C4-2B (cell line): ENCODE data around the gene FSIP1.

Experiments used
- H3K27ac ChIP-seq: fragments of 450-650 bp; 2 replicates; pipeline ENCODE4 v1.5.1; 2017
- CTCF ChIP-seq: fragments of 450-650 bp; conservative IDR thresholded peaks from 2 replicates; pipeline ENCODE4 v1.5.1; 2017; ENCODE audit warnings: mild to moderate bottlenecking
- ZFX ChIP-seq: fragments of 450-650 bp; IDR thresholded peaks from 2 replicates; pipeline ENCODE4 v1.6.1; 2017

Gene FSIP1

DNA sequence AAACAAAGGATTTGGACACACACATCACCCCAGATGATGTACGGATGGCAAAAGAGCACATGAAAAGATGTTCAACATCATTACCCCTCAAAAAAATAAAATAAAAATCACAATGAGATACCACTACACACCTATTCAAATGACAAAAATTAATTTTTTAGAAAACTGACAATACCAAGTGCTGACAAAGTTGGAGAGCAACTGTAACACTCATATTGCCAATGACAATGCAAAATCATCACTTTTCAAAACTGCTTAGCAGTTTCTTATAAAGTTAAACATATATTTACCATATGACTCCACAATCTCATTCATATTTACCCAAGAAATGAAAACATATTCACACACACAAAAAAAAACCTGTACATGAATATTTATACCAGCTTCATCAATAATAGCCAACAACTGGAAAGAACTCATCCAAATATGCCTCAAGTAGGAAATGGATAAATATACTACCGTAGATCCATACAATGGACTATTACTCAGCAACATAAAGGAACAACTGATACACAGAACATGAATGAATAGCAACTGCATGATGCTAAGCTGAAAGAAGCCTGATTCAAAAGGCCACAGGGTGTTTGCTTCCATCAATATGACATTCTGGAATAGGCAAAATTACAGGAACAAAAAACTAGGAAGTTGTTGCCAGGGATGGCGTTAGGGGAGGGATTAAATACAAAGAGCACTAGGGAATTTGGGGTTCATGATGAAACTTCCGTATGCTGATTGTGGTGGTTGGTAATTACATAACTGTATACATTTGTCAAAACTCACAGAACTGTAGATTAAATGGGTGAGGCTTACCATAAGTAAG is 1.3 kb downstream of the FSIP1 start:
- no peak for TF ChIP-seq ZFX
- TF ChIP-seq CTCF = no peak
- H3K27ac ChIP-seq = no peak overlapping the region

- no peak for TF ChIP-seq CTCF
- no peak for TF ChIP-seq ZFX
- no peak overlapping the region for H3K27ac ChIP-seq
These were observed 4.6 kb downstream of the FSIP1 start for GRCh38 chr15:39778021-39778420.

DNA sequence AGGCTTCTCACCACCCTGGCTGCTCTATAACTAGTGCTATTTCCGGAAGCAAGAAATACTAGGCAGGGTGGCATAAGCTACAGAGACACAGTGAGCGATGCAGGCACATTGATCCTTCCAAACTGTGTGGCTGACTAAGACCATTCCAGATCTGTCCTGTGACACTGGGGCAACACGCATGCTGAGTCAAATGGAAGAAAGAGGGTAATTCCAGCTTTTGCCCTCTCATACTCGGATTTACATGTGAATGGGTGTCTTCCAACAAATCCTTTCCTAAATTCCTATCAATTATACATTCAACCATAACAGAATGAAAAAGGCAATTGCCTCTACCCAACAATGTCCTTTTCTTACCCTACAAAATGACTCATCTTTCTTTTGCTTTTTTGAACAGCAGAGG is 5.1 kb downstream of the FSIP1 start:
- TF ChIP-seq ZFX (no peak), CTCF (no peak)
- H3K27ac ChIP-seq = no peak overlapping the region

DNA sequence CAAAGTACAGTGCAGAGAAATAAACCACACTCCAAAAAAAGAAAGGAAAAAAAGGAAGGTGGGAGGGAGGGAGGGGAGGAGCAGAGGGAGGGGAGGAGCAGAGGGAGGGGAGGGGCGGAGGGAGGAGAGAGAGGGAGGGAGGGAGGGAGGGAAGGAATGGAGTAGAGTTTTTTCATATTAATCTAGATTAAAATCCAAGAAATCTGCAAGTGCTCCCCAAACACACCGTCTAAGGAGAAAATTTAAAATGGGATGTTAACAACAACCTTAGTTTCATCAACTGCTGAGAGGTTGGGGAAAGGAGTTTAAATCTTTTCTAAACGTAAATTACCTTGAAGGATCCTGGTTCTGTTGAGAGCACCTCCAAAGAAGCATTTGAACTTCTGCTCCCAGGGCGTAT is 6.6 kb downstream of the FSIP1 start:
- TF ChIP-seq ZFX = no peak
- no peak for TF ChIP-seq CTCF
- no peak overlapping the region for H3K27ac ChIP-seq

GRCh38 chr15:39774688-39775267 is 7.9 kb downstream of the FSIP1 start:
- no peak for TF ChIP-seq ZFX
- no peak for TF ChIP-seq CTCF
- no peak overlapping the region for H3K27ac ChIP-seq

GRCh38 chr15:39770748-39771689 is 11.6 kb downstream of the FSIP1 start:
- no peak for TF ChIP-seq ZFX
- TF ChIP-seq CTCF = no peak
- H3K27ac ChIP-seq = no peak overlapping the region

DNA sequence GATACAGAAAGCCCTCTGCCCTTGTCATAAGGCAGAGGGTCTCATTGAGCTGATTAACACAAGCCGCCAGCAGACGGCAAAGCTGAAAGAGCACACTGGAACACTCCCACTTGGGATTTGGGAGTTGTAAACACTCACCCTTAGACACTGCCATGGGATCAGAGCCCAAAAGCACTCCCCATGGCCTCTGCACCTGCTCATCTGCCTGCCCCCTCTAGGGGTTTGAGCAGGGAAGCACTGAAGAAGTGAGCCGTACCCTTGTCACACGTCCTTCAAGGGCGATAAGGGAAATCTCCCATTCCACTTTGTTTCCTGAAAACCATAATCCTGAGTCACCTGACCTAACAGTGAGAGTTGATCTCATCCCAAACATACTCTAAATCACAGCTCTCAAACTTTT is 14.7 kb downstream of the FSIP1 start:
- no peak overlapping the region for H3K27ac ChIP-seq
- no peak for TF ChIP-seq ZFX
- TF ChIP-seq CTCF = no peak
